Ovary (tissue), 3 donors: ENCODE measurements around the gene NTNG2.

Experiments
- EP300 ChIP-seq: sonication (generic); formaldehyde crosslinking; IDR thresholded peaks from one replicate; pipeline ENCODE4 v1.6.1; 2017; ENCODE audit warnings: antibody characterized with exemption
- POLR2A ChIP-seq: fragments of 450-650 bp; IDR thresholded peaks from one replicate; pipeline ENCODE4 v1.6.1; 2017; ENCODE audit warnings: antibody characterized with exemption, mild to moderate bottlenecking, moderate library complexity
- TF ChIP-seq, protein P1 (sequence below), 3 donors: fragments of 450-650 bp in 2 of 3; fragments of 200-600 bp in 1 of 3; IDR thresholded peaks; one replicate each; pipeline versions ENCODE4 v1.5.1 to v1.8.0; 2016 to 2022; ENCODE audit warnings: antibody characterized with exemption in 3 of 3, mild to moderate bottlenecking in 1 of 3
- donor health status: DM: no; HTN: no; CAD: no.

- no peak for TF ChIP-seq POLR2A
- TF ChIP-seq, protein P1, sequence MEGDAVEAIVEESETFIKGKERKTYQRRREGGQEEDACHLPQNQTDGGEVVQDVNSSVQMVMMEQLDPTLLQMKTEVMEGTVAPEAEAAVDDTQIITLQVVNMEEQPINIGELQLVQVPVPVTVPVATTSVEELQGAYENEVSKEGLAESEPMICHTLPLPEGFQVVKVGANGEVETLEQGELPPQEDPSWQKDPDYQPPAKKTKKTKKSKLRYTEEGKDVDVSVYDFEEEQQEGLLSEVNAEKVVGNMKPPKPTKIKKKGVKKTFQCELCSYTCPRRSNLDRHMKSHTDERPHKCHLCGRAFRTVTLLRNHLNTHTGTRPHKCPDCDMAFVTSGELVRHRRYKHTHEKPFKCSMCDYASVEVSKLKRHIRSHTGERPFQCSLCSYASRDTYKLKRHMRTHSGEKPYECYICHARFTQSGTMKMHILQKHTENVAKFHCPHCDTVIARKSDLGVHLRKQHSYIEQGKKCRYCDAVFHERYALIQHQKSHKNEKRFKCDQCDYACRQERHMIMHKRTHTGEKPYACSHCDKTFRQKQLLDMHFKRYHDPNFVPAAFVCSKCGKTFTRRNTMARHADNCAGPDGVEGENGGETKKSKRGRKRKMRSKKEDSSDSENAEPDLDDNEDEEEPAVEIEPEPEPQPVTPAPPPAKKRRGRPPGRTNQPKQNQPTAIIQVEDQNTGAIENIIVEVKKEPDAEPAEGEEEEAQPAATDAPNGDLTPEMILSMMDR (IDR thresholded peaks at IDR 0.05) = no peak
- no peak for TF ChIP-seq EP300
Measured at GRCh38 chr9:132201139-132201538, 39.3 kb downstream of the NTNG2 start.
